Stimulated activated naive CD4-positive, alpha-beta T cell treated with Interleukin-2 at 50 U/mL for 16 hours (primary cell): ENCODE results near the gene MFAP4.

Experiments
- DNase-seq: peaks from one replicate; lab custom pipeline; 2025; lab: John Stamatoyannopoulos, UW

MFAP4 gene

GRCh38 chr17:19348081-19348650 lies 38.8 kb downstream of the MFAP4 start:
- no peak for DNase-seq

- no peak for DNase-seq
These were observed 39.5 kb downstream of the MFAP4 start for GRCh38 chr17:19347323-19348080.

- DNase-seq: no peak
These were observed 40.4 kb downstream of the MFAP4 start for GRCh38 chr17:19346351-19347255.

- DNase-seq: no peak
These were observed 41.3 kb downstream of the MFAP4 start for GRCh38 chr17:19345486-19346350.

- no peak for DNase-seq
These were observed 41.9 kb downstream of the MFAP4 start for GRCh38 chr17:19345067-19345460.

- DNase-seq: no peak
These were observed 42.5 kb downstream of the MFAP4 start for GRCh38 chr17:19344311-19345066.

- no peak for DNase-seq
These were observed 43.3 kb downstream of the MFAP4 start for GRCh38 chr17:19343671-19344151.

GRCh38 chr17:19343256-19343630 lies 43.7 kb downstream of the MFAP4 start:
- no peak for DNase-seq

- DNase-seq: no peak
These were observed 44.3 kb downstream of the MFAP4 start for GRCh38 chr17:19342611-19343255.

GRCh38 chr17:19341641-19342610 lies 45.1 kb downstream of the MFAP4 start:
- no peak for DNase-seq

- DNase-seq: no peak
These were observed 45.8 kb downstream of the MFAP4 start for GRCh38 chr17:19341211-19341631.

- no peak for DNase-seq
These were observed 47.6 kb downstream of the MFAP4 start for GRCh38 chr17:19339341-19339815.

GRCh38 chr17:19338031-19338990 lies 48.7 kb downstream of the MFAP4 start:
- peak; percentile 29 for DNase-seq

- no peak for DNase-seq
These were observed 49.3 kb downstream of the MFAP4 start for GRCh38 chr17:19337712-19338023.

GRCh38 chr17:19336938-19337711 lies 49.9 kb downstream of the MFAP4 start:
- DNase-seq: no peak

GRCh38 chr17:19335951-19336631 lies 50.9 kb downstream of the MFAP4 start:
- DNase-seq: no peak

- DNase-seq: no peak
These were observed 52.7 kb downstream of the MFAP4 start for GRCh38 chr17:19334331-19334730.
